ENCODE results near the gene DEAF1. TPM values are rescaled to one million over a fixed set of nuclear protein-coding genes. Genes with fewer than 3 reads are reported as not detected.

Gene DEAF1
- total and polyA plus RNA-seq, 10 of the 15 experiments (the other 5 are each of a cell fraction or from before 2014, with no cell fraction given): 0.68 to 51.3 (median 25.9) TPM

- WGBS (ENCODE audit: insufficient coverage, insufficient replicate concordance, low lambda C conversion rate, missing lambda C conversion rate): 84% methylated on average over 19 of the region's 19 CpGs
- FAIRE-seq (no peak), DNase-seq (ENCODE audit: low read depth, low spot score) (no peak), ATAC-seq (no peak)
- ChIA-PET CTCF (no interaction called here), RAD21 (ENCODE audit: unreplicated experiment) (no interaction called here), POLR2A (no interaction called here), SMC1A (ENCODE audit: uncharacterized antibody, unreplicated experiment) (no interaction called here)
- peaks cover 13% of the 10 kb centered on the region for H3K4me1 ChIP-seq (ENCODE audit: control insufficient read depth, insufficient read depth, low read length)
- TF ChIP-seq IRF4 (IDR thresholded peaks at IDR 0.05; ENCODE audit: low read depth, low read length): no peak
- TF ChIP-seq EZH2 (IDR thresholded peaks at IDR 0.05; ENCODE audit: borderline replicate concordance, control insufficient read depth, low read depth, low read length): no peak
- TF ChIP-seq POLR2A (IDR thresholded peaks at IDR 0.05; ENCODE audit: low read depth, low read length): 0 out of 2 replicates have a peak, but pooled peaks have one; percentile 47
- H3K9me3 ChIP-seq (replicated peaks; ENCODE audit: control insufficient read depth, insufficient read depth, low read length): no peaks in the 10 kb centered on the region
- intact Hi-C loops (cut with micrococcal nuclease; ENCODE audit: unreplicated experiment) (no loop called here), in situ Hi-C loops (cut with MboI) (no loop called here)
- H2AFZ ChIP-seq (ENCODE audit: control insufficient read depth, low read depth, low read length): no peak overlapping the region
- H3K27me3 ChIP-seq (replicated peaks in 1 of 2; ENCODE audit: control insufficient read depth in 2 of 2, insufficient read depth in 2 of 2, low read length in 1 of 2): peaks cover 0 to 5% of the 10 kb centered on the region in 2 experiments; a peak in 2 of 4 replicates
- H3K4me3 ChIP-seq: no peak overlapping the region
- H3K36me3 ChIP-seq (ENCODE audit: control insufficient read depth in 2 of 2, insufficient read depth in 2 of 2, low read length in 1 of 2): peaks cover 0 to 2% of the 10 kb centered on the region in 2 experiments; a peak in 3 of 4 replicates
- no peaks in the 10 kb centered on the region for H4K20me1 ChIP-seq (ENCODE audit: control insufficient read depth, insufficient read depth)
- no peak overlapping the region for H3K4me2 ChIP-seq (ENCODE audit: control insufficient read depth, insufficient read depth)
- no TSS peak for BruUV-seq (replicated peaks)
- no peaks in the 10 kb centered on the region for H3K79me2 ChIP-seq (ENCODE audit: control insufficient read depth, insufficient read depth, low read length)
- no peak overlapping the region for H3K27ac ChIP-seq (ENCODE audit: control insufficient read depth, insufficient read depth)
- no peak overlapping the region for H3K9ac ChIP-seq (ENCODE audit: control insufficient read depth, insufficient read depth, low read length)
Observed at GRCh38 chr11:641806-642370, 53.1 kb downstream of the DEAF1 start.

- no peak overlapping the region for H3K4me2 ChIP-seq (ENCODE audit: control insufficient read depth, insufficient read depth)
- H3K27ac ChIP-seq (ENCODE audit: control insufficient read depth, insufficient read depth): no peak overlapping the region
- no peak overlapping the region for H3K9ac ChIP-seq (ENCODE audit: control insufficient read depth, insufficient read depth, low read length)
- H3K79me2 ChIP-seq (ENCODE audit: control insufficient read depth, insufficient read depth, low read length): no peaks in the 10 kb centered on the region
- no peaks in the 10 kb centered on the region for H4K20me1 ChIP-seq (ENCODE audit: control insufficient read depth, insufficient read depth)
- BruUV-seq (replicated peaks): no TSS peak
- in situ Hi-C loops (cut with MboI) (no loop called here), intact Hi-C loops (cut with micrococcal nuclease; ENCODE audit: unreplicated experiment) (no loop called here)
- SMC1A ChIA-PET (ENCODE audit: uncharacterized antibody, unreplicated experiment): no interaction called here
- H3K4me1 ChIP-seq (ENCODE audit: control insufficient read depth, insufficient read depth, low read length): peaks cover under 1% of the 10 kb centered on the region
- RAD21 ChIA-PET (ENCODE audit: unreplicated experiment): no interaction called here
- peaks cover 0 to 2% of the 10 kb centered on the region in 2 experiments; a peak in 2 of 4 replicates for H3K36me3 ChIP-seq (ENCODE audit: control insufficient read depth in 2 of 2, insufficient read depth in 2 of 2, low read length in 1 of 2)
- CTCF ChIA-PET: no interaction called here
- no peak overlapping the region for H2AFZ ChIP-seq (ENCODE audit: control insufficient read depth, low read depth, low read length)
- H3K4me3 ChIP-seq: no peak overlapping the region
- no peak for DNase-seq (ENCODE audit: low read depth, low spot score)
- peaks cover 0 to 5% of the 10 kb centered on the region in 2 experiments; a peak in 2 of 4 replicates for H3K27me3 ChIP-seq (replicated peaks in 1 of 2; ENCODE audit: control insufficient read depth in 2 of 2, insufficient read depth in 2 of 2, low read length in 1 of 2)
- 28% methylated on average over 26 of the region's 69 CpGs for WGBS (ENCODE audit: insufficient coverage, insufficient replicate concordance, low lambda C conversion rate, missing lambda C conversion rate)
- FAIRE-seq: no peak
- no peak for ATAC-seq
- H3K9me3 ChIP-seq (replicated peaks; ENCODE audit: control insufficient read depth, insufficient read depth, low read length): no peaks in the 10 kb centered on the region
- POLR2A ChIA-PET: no interaction called here
- TF ChIP-seq FOXK2 (IDR thresholded peaks at IDR 0.05): no peak
- no peak for TF ChIP-seq USF2 (IDR thresholded peaks at IDR 0.05; ENCODE audit: borderline replicate concordance, low read depth, low read length)
- TF ChIP-seq ZSCAN29 (IDR thresholded peaks at IDR 0.05): no peak
- no peak for TF ChIP-seq CREM (IDR thresholded peaks at IDR 0.05; ENCODE audit: low read depth)
- TF ChIP-seq TBL1XR1 (IDR thresholded peaks at IDR 0.05; ENCODE audit: low read depth, low read length): no peak
- TF ChIP-seq MEF2A (IDR thresholded peaks at IDR 0.05; ENCODE audit: insufficient read depth, low read depth, low read length): no peak
- TF ChIP-seq, protein P1, sequence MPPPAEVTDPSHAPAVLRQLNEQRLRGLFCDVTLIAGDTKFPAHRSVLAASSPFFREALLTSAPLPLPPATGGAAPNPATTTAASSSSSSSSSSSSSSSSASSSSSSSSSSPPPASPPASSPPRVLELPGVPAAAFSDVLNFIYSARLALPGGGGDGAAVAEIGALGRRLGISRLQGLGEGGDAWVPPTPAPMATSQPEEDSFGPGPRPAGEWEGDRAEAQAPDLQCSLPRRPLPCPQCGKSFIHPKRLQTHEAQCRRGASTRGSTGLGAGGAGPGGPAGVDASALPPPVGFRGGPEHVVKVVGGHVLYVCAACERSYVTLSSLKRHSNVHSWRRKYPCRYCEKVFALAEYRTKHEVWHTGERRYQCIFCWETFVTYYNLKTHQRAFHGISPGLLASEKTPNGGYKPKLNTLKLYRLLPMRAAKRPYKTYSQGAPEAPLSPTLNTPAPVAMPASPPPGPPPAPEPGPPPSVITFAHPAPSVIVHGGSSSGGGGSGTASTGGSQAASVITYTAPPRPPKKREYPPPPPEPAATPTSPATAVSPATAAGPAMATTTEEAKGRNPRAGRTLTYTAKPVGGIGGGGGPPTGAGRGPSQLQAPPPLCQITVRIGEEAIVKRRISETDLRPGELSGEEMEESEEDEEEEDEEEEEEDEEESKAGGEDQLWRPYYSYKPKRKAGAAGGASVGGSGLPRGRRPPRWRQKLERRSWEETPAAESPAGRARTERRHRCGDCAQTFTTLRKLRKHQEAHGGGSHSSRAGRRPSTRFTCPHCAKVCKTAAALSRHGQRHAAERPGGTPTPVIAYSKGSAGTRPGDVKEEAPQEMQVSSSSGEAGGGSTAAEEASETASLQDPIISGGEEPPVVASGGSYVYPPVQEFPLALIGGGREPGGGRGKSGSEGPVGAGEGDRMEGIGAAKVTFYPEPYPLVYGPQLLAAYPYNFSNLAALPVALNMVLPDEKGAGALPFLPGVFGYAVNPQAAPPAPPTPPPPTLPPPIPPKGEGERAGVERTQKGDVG (CRISPR knock-in tag; IDR thresholded peaks at IDR 0.05): no peak
- no peak for TF ChIP-seq CHD2 (IDR thresholded peaks at IDR 0.05; ENCODE audit: borderline replicate concordance, low read depth, low read length)
Observed at GRCh38 chr11:640021-640706, 54.9 kb downstream of the DEAF1 start.

All from GM12878 (cell line).